ENCODE data around the gene FUT2.

FUT2 gene

DNA sequence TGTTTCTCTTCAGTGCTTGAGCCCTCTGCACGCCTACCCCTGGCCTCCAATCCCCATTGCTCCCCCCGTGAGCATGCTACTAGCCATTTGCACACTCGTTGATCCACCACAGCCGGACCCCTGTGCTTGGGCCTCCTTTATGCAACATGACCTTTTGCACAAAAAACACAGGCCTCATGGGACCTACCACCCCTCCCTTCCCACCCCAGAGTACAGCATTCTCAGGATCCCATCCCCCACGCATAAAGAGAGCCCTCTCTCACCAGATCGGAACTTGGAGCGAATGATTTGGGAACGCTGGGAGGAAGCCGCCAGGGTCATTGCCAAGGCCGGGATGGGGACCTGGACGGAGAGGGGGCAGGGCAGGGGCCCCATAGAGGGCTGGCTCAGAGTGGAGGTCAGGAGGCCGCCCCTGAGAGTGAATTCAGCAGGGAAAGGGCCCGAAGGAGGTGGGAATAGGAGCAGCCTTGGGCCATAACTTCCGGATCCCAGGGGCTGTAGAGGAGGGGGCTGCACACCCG is 23.0 kb downstream of the FUT2 start:
- no peak overlapping the region for H3K4me3 ChIP-seq (replicated peaks; ENCODE audit: low read depth, low read length)
- TF ChIP-seq, protein P1, sequence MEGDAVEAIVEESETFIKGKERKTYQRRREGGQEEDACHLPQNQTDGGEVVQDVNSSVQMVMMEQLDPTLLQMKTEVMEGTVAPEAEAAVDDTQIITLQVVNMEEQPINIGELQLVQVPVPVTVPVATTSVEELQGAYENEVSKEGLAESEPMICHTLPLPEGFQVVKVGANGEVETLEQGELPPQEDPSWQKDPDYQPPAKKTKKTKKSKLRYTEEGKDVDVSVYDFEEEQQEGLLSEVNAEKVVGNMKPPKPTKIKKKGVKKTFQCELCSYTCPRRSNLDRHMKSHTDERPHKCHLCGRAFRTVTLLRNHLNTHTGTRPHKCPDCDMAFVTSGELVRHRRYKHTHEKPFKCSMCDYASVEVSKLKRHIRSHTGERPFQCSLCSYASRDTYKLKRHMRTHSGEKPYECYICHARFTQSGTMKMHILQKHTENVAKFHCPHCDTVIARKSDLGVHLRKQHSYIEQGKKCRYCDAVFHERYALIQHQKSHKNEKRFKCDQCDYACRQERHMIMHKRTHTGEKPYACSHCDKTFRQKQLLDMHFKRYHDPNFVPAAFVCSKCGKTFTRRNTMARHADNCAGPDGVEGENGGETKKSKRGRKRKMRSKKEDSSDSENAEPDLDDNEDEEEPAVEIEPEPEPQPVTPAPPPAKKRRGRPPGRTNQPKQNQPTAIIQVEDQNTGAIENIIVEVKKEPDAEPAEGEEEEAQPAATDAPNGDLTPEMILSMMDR (IDR thresholded peaks at IDR 0.05; ENCODE audit: insufficient read depth, low read length, poor library complexity, severe bottlenecking): no peak
- DNase-seq (ENCODE audit: extremely low read depth, insufficient read length): no peak

DNA sequence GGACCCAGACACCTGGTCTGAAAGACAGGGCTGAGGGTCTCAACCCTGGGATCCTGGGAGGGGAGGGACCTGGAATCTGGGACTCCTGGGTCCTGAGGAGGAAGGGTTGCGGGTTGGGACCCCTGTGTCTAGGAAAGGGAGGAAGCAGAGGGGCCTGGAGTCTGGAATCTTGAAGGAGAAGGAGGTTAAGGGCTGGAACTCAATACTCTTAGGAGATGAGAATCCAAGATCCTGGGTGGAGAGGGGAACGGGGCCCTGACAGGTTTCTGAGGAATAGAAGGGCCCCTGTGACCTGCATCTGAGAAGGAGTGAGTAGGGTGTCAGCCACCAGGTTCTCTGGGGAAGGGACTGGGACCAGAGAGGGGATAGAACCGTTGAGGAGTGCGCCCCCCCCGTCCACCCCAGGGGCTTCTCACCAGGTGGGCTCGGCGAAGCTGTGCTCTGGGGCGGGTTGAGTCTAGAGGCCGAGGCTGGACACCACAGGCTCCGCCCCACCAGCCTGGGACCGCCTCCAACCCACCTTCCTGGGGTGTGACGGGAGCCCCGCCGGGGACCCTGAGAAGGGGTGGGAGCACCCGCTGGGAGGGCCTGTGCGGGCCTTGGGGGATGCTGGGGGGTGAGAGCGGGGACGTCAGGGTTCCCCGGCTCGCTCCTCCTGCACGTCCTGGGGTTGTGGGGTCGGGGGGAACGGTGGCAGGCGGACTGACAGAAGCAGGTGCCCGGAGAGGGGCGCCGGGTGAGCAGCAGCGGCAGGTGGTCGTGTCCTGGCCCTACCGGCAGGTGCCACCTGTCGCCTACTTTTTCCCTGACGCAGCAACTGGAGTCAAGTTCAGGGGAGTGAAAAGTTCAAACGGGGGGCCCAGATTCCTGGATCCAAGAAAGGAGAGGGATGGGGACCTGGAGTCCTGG is 23.7 kb downstream of the FUT2 start, which contains the start of gene MAMSTR:
Gene MAMSTR (minus strand): TSS at position 463 of the 909 bp plus-strand sequence. CDS start 694 bp downstream, outside the sequence.
- H3K4me3 ChIP-seq (replicated peaks; ENCODE audit: low read depth, low read length): peak within 1 kb of the TSS; percentile 65
- no peaks in the 10 kb centered on the region for H3K36me3 ChIP-seq (ENCODE audit: control insufficient read depth, insufficient read depth, low read length)
- DNase-seq (ENCODE audit: extremely low read depth, insufficient read length): no peak
- TF ChIP-seq, protein P1 (IDR thresholded peaks at IDR 0.05; ENCODE audit: insufficient read depth, low read length, poor library complexity, severe bottlenecking): no peak
- H3K27me3 ChIP-seq (replicated peaks; ENCODE audit: control insufficient read depth, insufficient read depth, low read length): no peaks in the 10 kb centered on the region

More for the DNA sequence above, 23.0 kb downstream of the FUT2 start:
- Histone ChIP-seq H3K27me3 (replicated peaks; ENCODE audit: control insufficient read depth, insufficient read depth, low read length) (no peaks in the 10 kb centered on the region), H3K36me3 (ENCODE audit: control insufficient read depth, insufficient read depth, low read length) (no peaks in the 10 kb centered on the region)

DNA sequence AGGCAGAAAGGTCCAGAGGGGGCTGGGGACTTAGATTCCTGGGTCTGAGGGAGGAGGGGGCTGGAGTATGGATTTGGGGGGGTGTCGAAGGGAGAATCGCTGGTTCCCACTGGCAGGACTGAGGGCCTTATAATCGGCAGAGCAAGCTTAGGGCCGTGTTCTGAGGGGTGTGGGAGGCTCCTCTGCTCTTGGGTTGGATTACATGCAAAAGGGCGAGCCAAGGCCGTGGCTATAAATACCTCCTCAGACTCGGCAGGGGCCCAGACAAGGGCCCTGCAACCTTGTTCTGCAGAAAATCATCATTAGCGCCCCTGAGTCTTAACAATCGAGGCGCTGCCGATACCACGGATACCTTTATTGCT is 24.5 kb downstream of the FUT2 start:
- no peaks in the 10 kb centered on the region for H3K36me3 ChIP-seq (ENCODE audit: control insufficient read depth, insufficient read depth, low read length)
- TF ChIP-seq, protein P1 (IDR thresholded peaks at IDR 0.05; ENCODE audit: insufficient read depth, low read length, poor library complexity, severe bottlenecking): no peak
- no peaks in the 10 kb centered on the region for H3K27me3 ChIP-seq (replicated peaks; ENCODE audit: control insufficient read depth, insufficient read depth, low read length)
- peak overlapping the region; percentile 65 for H3K4me3 ChIP-seq (replicated peaks; ENCODE audit: low read depth, low read length)
- DNase-seq (ENCODE audit: extremely low read depth, insufficient read length): no peak

DNA sequence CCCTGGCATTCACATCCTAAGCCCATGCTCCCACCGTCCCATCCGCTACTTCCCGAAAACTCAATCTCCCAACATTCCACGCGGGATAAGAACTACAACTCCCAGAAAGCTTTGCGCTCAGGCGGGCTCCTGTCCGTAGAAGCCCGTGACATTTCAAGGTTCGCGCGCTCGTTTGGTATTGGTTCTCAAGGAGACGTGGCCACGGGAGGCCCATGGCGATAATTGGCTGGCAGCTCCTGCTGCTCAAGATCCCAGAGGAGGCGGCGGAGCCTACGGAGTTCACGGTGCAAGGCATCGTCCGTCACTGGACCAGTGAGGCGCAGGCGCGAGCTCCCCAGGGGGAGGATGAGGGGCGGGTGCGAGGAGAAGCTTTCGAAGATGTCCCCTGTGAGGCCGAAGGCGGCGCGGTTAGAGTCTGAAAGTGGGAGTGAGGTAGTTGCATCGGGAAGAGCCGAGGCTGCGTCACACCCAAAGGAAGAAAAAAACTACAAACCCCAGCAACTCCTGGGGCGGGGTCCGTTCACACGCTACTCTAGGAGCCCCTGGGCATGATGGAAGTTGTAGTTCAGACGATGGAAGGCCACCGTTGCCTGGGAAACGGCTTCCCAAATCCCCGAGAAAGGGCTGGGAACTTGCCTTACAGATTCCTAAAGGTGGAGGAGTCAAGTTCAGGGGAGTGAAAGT is 25.0 kb downstream of the FUT2 start:
- TF ChIP-seq, protein P1 (IDR thresholded peaks at IDR 0.05; ENCODE audit: insufficient read depth, low read length, poor library complexity, severe bottlenecking): no peak
- Histone ChIP-seq H3K36me3 (ENCODE audit: control insufficient read depth, insufficient read depth, low read length) (no peaks in the 10 kb centered on the region), H3K4me3 (replicated peaks; ENCODE audit: low read depth, low read length) (peak overlapping the region; percentile 65), H3K27me3 (replicated peaks; ENCODE audit: control insufficient read depth, insufficient read depth, low read length) (no peaks in the 10 kb centered on the region)
- peak; percentile 93 for DNase-seq (ENCODE audit: extremely low read depth, insufficient read length)

DNA sequence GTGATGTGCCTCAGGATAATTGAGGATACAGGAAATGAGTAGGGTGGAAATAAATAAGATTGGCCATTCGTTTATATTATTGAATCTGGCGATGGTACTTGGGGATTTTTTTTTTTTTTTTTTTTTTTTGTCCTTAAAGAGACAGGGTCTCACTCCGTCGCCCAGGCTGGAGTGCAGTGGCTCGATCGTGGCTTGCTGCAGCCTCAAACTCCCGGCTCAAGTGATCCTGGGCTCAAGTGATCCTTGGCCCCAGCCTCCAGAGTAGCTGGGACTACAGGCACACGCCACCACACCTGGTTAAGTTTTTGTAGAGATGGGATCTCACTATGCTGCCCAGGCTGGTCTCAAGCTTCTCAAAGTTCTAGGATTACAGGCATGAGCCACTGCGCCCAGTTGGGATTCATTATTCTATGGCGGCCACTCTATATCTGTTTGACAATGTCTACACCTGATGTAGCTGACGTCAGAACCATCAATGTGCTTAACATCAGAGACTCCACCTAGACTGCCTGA is 26.5 kb downstream of the FUT2 start:
- TF ChIP-seq, protein P1 (IDR thresholded peaks at IDR 0.05; ENCODE audit: insufficient read depth, low read length, poor library complexity, severe bottlenecking): no peak
- DNase-seq (ENCODE audit: extremely low read depth, insufficient read length): no peak
- Histone ChIP-seq H3K4me3 (replicated peaks; ENCODE audit: low read depth, low read length) (no peak overlapping the region), H3K27me3 (replicated peaks; ENCODE audit: control insufficient read depth, insufficient read depth, low read length) (no peaks in the 10 kb centered on the region), H3K36me3 (ENCODE audit: control insufficient read depth, insufficient read depth, low read length) (no peaks in the 10 kb centered on the region)
